Left renal cortex interstitium (tissue), 4 donors: ENCODE data around the gene TEDC2. TPM values are rescaled to one million over a fixed set of nuclear protein-coding genes. Genes with fewer than 3 reads are reported as not detected.
"Not testable (repeated sequence)": the region's sequence is repeated elsewhere in the genome, so short reads cannot be mapped to it uniquely, and the experiment has no call there.

Experiments used
- DNase-seq, 4 donors: peaks; one replicate each; pipeline ENCODE4 v3.0.0-alpha.2; 2013; ENCODE audit warnings: low read depth in 4 of 4, low spot score in 2 of 4, missing footprints in 1 of 4
- polyA plus RNA-seq, 4 donors: library from polyadenylated mRNA; unstranded; fragments of 120-200 nt; gene quantifications; one replicate each; pipeline ENCODE4 v1.2.1, GENCODE V29; 2013; ENCODE audit not compliant: insufficient read length in 4 of 4

TEDC2 gene
- polyA plus RNA-seq, 4 donors: 7.3 to 16.6 (median 12.2) TPM

GRCh38 chr16:2437032-2437790 is 22.7 kb upstream of the TEDC2 start:
- DNase-seq: no peak

GRCh38 chr16:2438121-2438520 is 21.8 kb upstream of the TEDC2 start:
- no peak for DNase-seq

GRCh38 chr16:2439598-2439997 is 20.3 kb upstream of the TEDC2 start:
- no peak for DNase-seq

GRCh38 chr16:2441143-2441804 is 18.6 kb upstream of the TEDC2 start:
- DNase-seq: not testable (repeated sequence)

GRCh38 chr16:2443555-2443954 is 16.4 kb upstream of the TEDC2 start:
- DNase-seq: no peak

- DNase-seq: no peak
Measured at GRCh38 chr16:2447920-2448583, 11.9 kb upstream of the TEDC2 start.

GRCh38 chr16:2449118-2449517 is 10.8 kb upstream of the TEDC2 start:
- no peak for DNase-seq

- no peak for DNase-seq
Measured at GRCh38 chr16:2450535-2450934, 9.4 kb upstream of the TEDC2 start.

GRCh38 chr16:2450975-2451381 is 8.9 kb upstream of the TEDC2 start:
- DNase-seq: no peak

GRCh38 chr16:2451851-2452320 is 8.0 kb upstream of the TEDC2 start:
- DNase-seq: no peak

GRCh38 chr16:2452650-2453049 is 7.3 kb upstream of the TEDC2 start:
- DNase-seq: no peak

GRCh38 chr16:2455081-2455845 is 4.6 kb upstream of the TEDC2 start:
- no peak for DNase-seq

GRCh38 chr16:2456551-2457153 is 3.3 kb upstream of the TEDC2 start:
- no peak for DNase-seq

- no peak for DNase-seq
Measured at GRCh38 chr16:2457267-2457666, 2.6 kb upstream of the TEDC2 start.

- DNase-seq: no peak
Measured at GRCh38 chr16:2457946-2458345, 2.0 kb upstream of the TEDC2 start.

GRCh38 chr16:2458887-2459646 is 842 bp upstream of the TEDC2 start:
- no peak for DNase-seq

GRCh38 chr16:2460391-2460713 is 443 bp downstream of the TEDC2 start:
- DNase-seq: no peak

- no peak for DNase-seq
Measured at GRCh38 chr16:2460916-2461315, 1.0 kb downstream of the TEDC2 start.

GRCh38 chr16:2462031-2462866 is 2.3 kb downstream of the TEDC2 start:
- DNase-seq: no peak
